22Rv1 (cell line): ENCODE measurements around the gene NOS1AP.

Experiments used
- CTCF ChIP-seq: fragments of 450-650 bp; IDR thresholded peaks from 2 replicates; pipeline ENCODE4 v1.5.1; 2017; ENCODE audit warnings: mild to moderate bottlenecking
- ZFX ChIP-seq: fragments of 450-650 bp; IDR thresholded peaks from 2 replicates; pipeline ENCODE4 v1.6.1; 2017; ENCODE audit warnings: antibody characterized with exemption, borderline replicate concordance

- no peak for TF ChIP-seq CTCF
- no peak for TF ChIP-seq ZFX
Observed at GRCh38 chr1:162189345-162189744, 119.9 kb downstream of the NOS1AP start.
